GM21526 (cell line): Measurements from ENCODE around the gene SPRR3.
A peak's percentile ranks its signal among the peaks of the same experiment; 100 is the strongest.

Experiments
- ATAC-seq: cut with Tn5 transposase; IDR thresholded peaks from one replicate; pipeline ENCODE4 v1.9.1; 2021; ENCODE audit warnings: moderate library complexity; ENCODE audit not compliant: unreplicated experiment, low FRiP score

The SPRR3 gene

GRCh38 chr1:153001382-153001781, at the start of gene SPRR3:
SPRR3 (plus strand) TSS chr1:153001749; CDS start chr1:153003021, 1,272 bp downstream.
- no peak for ATAC-seq

GRCh38 chr1:152953761-152954160, 47.8 kb upstream of the SPRR3 start:
- ATAC-seq: no peak

GRCh38 chr1:152954436-152954835, 47.1 kb upstream of the SPRR3 start:
- no peak for ATAC-seq

- no peak for ATAC-seq
These were observed 44.0 kb upstream of the SPRR3 start for GRCh38 chr1:152957561-152957960.

GRCh38 chr1:152959273-152959672, 42.3 kb upstream of the SPRR3 start:
- no peak for ATAC-seq

- ATAC-seq: no peak
These were observed 41.6 kb upstream of the SPRR3 start for GRCh38 chr1:152959801-152960451.

GRCh38 chr1:152960452-152961044, 41.0 kb upstream of the SPRR3 start:
- no peak for ATAC-seq

GRCh38 chr1:152961226-152961891, 40.2 kb upstream of the SPRR3 start:
- no peak for ATAC-seq

- no peak for ATAC-seq
These were observed 38.6 kb upstream of the SPRR3 start for GRCh38 chr1:152962876-152963415.

- ATAC-seq: no peak
These were observed 37.0 kb upstream of the SPRR3 start for GRCh38 chr1:152964536-152964935.

- ATAC-seq: no peak
These were observed 35.7 kb upstream of the SPRR3 start for GRCh38 chr1:152965853-152966252.

GRCh38 chr1:152967201-152967600, 34.3 kb upstream of the SPRR3 start:
- no peak for ATAC-seq

GRCh38 chr1:152968248-152968647, 33.3 kb upstream of the SPRR3 start:
- peak; percentile 91 for ATAC-seq

- ATAC-seq: no peak
These were observed 32.5 kb upstream of the SPRR3 start for GRCh38 chr1:152969036-152969435.

GRCh38 chr1:152970495-152970894, 31.1 kb upstream of the SPRR3 start, which contains the start of gene SPRR4:
SPRR4 (plus strand) TSS chr1:152970648; CDS start chr1:152971891, 1,243 bp downstream.
- no peak for ATAC-seq

GRCh38 chr1:152972196-152972886, 29.2 kb upstream of the SPRR3 start:
- no peak for ATAC-seq

- no peak for ATAC-seq
These were observed 24.9 kb upstream of the SPRR3 start for GRCh38 chr1:152976688-152977087.

- ATAC-seq: no peak
These were observed 23.9 kb upstream of the SPRR3 start for GRCh38 chr1:152977614-152978013.

- no peak for ATAC-seq
These were observed 20.9 kb upstream of the SPRR3 start for GRCh38 chr1:152980676-152981075.

GRCh38 chr1:152981146-152981871, 20.2 kb upstream of the SPRR3 start:
- no peak for ATAC-seq
